Measurements from ENCODE around the gene CHST12. TPM values are rescaled to one million over a fixed set of nuclear protein-coding genes. Genes with fewer than 3 reads are reported as not detected.
"Not testable (repeated sequence)": the region's sequence is repeated elsewhere in the genome, so short reads cannot be mapped to it uniquely, and the experiment has no call there.

Gene CHST12
- 6.8 and 21.5 TPM in 2 replicates for total RNA-seq

DNA sequence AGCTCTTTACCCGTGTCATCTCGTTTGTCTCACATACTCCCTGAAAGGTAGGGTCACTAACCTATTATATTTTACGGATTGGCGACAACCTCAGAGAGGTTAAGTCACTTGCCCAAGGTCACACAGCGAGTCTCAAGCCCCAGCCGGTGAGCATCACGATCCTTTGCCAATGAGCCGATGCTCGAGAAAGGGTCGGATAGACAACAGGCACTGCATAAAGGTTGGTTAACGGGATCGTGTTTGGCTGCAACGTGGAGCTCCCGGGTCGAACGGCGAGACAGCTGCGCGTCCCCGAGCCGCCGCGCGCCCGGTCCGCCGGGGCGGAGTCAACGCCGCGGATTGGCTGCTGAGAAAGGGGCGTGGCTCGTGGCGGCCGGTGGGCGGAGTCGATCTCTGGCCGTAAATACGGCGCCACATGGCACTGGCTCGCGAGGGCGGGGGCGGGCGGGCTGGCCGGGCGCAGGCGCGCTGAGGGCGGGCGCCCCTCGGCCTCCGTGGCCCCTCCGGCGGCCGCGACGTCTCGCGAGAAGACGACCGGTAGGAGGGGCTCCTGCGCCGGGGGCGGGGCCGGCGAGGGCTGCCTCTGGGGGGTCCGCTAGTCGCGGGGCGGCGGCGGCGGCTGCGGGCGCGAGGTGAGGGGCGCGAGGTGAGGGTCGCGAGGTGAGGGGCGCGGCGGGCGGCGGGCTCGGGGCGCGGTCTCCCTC is at the start of gene CHST12:
Gene CHST12, plus strand, starts transcription at position 598 of the 704 bp plus-strand sequence. CDS start 29,029 bp downstream, outside the sequence.
- DNase-seq, result peak; percentile 96

DNA sequence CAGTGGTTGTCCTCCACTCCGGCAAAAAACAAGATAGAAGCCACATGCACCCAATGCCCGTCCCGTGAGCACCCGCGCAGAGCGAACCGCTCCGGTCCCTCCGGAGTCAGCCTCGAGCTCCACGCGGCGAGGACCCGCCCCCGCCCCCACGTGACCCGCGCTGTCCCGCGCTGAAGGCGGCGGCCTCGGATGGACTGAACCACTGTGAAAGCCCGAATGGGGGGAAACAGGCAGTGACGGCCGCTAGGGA is 49.5 kb upstream of the CHST12 start:
- peak; percentile 93 for DNase-seq

DNA sequence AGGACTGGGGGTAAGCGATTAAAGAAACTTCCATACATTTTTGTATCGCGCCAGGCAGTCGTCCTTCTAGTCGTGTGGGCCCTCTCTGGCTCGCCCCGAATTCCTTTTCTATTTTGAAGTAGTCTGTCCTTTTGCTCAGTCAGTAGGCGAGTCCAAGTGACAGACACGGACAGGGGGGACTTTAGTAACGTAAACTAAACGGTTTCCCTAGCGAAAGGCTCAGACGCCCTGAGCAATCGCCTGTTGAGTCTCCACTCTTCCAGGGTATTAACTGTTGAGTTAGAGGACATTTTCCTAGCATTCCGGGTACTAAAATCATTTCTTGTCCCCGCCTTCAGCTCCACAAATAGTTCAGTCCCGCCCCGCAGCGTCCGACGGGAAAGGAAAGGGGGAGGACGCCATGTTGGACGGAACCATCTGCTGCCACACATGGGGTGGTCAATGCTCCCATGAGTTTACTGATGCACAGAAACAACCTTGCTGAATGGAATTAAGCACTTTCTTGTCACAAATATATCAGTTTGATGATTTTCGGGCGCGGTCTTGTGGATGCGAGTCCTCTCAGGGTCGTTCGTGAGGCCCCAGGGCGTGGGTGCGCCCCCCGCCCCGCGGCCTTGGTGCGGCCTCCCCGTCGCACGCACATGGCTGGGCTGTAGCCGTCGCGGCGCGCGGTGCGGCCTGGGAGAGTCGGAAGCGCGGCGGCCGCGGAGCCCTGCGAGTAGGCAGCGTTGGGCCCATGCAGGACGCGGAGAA is 49.0 kb upstream of the CHST12 start, which contains the start of gene EIF3B:
Gene EIF3B, plus strand, starts transcription at position 642 of the 753 bp plus-strand sequence. Its CDS starts 95 bp downstream, at position 737.
- peak; percentile 95 for DNase-seq

DNA sequence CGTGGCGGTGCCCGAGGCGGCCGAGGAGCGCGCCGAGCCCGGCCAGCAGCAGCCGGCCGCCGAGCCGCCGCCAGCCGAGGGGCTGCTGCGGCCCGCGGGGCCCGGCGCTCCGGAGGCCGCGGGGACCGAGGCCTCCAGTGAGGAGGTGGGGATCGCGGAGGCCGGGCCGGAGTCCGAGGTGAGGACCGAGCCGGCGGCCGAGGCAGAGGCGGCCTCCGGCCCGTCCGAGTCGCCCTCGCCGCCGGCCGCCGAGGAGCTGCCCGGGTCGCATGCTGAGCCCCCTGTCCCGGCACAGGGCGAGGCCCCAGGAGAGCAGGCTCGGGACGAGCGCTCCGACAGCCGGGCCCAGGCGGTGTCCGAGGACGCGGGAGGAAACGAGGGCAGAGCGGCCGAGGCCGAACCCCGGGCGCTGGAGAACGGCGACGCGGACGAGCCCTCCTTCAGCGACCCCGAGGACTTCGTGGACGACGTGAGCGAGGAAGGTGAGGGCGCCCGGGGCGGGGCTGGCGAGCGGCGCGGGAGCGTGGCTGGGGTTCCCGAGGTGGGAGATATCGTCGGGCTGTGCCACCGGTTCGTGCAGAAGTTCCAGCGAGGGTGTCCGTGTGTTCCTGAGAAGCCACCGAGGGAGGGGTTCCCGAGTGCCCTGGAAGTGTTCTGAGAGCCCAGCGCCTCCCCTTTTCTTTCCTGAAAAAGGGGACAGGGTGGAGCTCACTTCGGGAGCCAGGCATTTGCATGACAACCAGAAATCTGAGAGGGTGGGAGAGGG is 48.3 kb upstream of the CHST12 start:
- peak; percentile 42 for DNase-seq

DNA sequence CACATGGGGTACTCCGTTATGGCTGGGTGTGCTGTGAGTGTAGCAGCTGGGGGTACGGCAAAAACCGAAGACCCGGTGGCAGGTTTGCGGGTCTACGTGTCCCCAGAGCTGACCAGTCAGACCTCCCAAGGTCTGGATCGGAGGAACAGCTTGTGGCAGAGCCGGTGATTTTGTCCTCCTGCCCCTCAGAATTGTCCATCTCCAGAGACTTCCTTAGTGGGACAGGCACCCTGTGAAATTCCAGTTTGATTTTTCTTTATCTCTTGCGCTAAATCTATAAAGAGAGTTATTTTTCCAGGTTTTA is 47.8 kb upstream of the CHST12 start:
- no peak for DNase-seq

DNA sequence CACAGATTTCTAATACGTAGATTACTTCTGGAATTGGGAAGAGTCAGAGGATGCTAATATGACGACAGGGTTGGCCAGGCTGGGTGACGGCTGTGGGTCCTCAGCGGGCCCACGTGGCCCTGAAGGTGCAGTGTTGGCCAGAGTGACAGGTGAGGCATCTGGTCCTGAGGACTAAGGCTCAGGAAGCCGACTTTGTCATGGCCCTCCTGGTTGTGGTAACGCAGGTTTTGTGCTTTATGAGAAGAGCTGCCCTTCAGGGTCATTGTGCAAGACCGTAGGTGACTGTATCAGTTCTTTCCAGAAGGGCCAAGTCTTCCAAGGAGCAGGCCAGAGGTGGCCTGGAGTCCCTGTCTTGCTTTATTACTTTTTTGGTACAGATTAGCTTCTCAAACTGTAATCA is 46.2 kb upstream of the CHST12 start:
- no peak for DNase-seq

DNA sequence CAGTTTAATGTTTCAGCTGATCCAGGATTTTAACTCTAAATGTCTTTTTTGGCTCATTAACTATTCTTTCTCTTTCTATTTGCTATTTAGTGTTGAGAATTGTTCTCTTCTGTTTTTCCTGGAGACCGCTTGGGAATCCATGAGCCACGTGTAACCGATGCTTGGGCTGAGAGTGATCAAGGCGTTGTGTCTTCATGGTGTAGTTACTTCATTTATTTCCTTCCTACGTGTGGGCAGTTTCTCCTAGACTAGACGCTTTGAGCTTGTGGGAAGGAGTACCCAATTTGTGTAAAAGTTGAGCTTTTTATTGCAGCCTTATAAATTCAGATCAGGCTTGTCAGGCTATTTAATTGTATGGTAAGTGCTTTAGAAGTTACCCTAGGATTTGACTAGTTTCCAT is 45.8 kb upstream of the CHST12 start:
- no peak for DNase-seq

DNA sequence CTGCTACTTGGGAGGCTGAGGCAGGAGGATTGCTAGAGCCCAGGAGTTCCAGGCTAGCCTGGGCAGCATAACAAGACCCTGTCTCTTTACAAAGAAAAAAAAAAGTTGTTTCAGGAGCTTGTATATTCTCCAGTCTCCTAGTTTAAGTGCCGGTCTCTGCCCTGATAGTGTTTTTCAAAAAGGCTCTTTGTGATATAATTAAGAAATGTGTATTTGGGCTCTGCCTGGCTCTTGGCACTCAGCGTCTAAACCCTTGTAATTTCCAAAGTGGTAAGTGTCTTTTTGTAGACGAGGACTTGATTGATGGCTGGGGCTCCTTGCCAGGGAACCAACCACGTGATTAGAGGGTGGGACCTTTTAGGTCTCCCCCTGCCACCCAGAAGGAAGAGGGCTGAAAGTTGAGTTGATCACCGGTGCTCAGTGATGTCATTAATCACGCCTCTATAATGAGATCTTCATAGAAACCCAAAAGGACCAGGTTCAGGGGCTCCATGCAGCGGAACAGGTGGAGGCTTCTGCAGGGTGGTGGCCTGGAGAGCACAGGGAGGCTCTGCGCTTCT is 44.4 kb upstream of the CHST12 start:
- no peak for DNase-seq

DNA sequence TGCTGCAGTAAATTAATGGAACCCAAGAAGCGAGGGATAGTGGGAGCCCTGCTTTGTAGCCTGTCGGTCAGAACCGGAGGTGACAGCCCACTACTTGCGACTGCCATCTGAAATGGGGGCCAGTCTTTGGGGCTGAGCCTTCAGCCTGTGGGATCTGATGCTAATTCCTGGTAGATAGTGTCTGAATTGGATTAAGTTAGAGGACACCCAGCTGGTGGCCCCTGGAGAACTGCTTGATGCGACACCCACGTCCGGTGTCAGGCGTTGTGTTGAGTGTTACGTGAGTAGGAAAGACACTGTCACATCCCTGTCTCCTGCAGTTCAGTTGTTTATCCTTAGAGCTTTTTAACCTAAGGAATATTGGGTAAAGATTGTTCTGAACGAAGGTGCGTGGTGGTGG is 43.8 kb upstream of the CHST12 start:
- no peak for DNase-seq

DNA sequence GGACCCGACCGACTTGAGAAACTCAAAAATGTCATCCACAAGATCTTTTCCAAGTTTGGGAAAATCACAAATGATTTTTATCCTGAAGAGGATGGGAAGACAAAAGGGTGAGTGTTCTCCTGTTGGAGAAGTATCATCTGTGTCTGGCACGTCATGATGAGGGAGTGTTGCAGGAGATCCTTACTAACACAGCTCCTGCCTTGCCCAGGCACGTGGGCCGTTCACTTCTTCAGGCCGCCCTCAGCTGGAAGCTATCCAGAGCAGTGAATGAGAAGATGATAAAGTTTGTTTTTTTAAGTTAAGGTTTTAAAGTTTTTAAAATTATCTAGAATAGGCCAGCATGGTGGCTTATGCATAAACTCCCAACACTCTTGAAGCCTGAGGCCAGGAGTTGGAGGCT is 42.6 kb upstream of the CHST12 start:
- no peak for DNase-seq

DNA sequence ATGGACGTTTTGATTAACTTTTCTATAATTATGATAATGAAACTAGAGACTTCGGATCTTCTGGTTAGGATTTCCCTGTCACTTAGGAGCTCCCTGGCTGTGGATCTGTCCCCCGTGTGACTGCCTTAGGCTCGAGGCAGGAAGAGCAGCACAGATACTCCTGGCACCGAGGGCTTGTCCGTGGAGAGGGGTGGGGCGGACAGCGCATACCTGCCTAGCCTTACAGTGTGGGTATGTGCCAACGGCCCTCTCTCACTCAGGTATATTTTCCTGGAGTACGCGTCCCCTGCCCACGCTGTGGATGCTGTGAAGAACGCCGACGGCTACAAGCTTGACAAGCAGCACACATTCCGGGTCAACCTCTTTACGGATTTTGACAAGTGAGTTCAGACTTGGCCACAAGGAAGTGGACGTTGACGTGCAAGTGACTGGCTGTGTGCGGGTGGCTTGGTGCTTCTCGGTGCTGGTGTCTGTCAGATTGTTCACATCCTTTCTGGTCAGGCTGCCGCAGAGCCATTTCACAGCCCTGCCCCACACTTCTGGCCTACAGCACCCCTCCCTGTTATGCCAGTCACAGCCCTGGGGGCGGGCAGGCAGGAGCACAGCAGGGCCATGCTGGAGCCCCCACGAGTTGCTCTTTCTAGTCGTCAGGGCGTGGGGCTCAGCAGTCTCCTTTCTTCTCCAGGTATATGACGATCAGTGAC is 40.9 kb upstream of the CHST12 start:
- DNase-seq, result no peak

DNA sequence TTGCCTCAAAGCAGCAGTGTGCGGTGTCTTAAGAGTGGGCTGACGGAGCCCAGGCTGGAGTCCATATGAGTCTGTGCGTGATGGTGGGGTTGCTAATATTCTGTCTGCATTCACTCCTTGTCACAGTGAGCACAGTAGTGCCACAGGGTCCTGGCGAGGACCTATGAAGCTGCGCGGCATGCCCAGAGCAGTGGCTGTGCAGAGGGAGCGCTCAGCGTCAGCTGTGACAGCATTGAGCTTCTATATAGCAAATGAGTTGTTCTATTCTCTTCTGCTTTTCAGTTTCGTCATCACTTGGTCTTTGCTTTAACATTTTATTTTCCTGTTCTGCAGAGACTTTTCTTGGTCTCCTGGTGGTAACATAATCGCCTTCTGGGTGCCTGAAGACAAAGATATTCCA is 34.3 kb upstream of the CHST12 start:
- no peak for DNase-seq

DNA sequence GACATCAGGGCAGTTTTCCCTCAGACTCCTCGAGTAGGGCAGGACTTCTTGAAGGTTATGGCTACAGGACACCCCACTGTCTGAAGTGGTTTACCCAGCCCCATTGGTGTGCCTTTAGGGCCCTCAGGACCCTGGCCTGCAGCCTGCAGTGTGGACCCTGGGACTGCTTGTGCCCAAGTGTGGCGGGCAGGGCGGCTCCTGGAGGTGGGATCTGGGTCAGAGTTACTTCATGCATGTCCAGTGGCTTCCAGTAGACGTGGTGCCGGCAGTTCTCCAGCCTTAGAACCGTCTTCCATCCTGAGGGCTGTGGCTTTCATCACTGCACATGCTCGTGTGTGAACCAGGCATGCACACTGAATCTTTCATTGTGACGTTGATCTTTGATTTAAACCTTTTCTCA is 32.1 kb upstream of the CHST12 start:
- DNase-seq, result no peak

DNA sequence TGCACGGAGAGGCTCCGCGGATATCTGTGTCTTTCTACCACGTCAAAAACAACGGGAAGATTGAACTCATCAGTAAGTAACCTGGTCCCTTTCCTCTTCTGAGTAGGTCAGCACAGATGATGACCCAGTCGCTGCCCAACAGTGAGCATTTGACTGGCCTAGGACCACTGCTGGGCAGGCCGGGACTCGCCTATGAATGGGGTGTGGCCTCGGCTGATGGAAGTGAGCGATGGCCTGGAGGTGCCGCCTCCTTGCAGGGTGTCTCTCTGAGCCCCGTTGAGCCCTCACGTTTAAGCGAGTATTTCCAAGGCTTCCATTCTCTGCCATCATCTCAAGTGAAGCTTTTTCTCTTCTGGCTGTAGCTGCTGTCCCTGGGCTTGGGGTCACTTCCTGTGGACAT is 30.7 kb upstream of the CHST12 start:
- DNase-seq, result no peak

DNA sequence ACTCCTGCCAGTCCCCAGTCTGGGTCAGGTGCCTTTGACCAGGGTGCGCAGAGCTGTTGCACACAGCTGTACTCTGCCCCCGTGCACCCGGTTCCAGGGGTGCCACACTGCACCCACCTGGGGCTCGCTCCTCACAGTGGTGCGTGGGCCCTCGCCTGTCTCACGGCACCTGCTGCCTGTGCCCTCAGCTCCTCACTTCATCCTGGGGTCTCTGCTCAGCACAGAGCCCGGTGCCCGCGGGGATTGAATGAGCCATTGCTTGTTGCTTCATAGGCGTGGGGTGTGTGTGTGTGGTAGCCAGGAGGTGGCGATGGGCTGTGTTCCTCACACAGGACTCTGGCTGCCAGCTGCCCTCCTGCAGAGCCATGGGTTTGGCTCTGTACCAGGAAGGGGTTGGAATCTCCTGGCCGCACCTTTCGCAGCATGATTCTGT is 30.3 kb upstream of the CHST12 start:
- DNase-seq, result no peak

DNA sequence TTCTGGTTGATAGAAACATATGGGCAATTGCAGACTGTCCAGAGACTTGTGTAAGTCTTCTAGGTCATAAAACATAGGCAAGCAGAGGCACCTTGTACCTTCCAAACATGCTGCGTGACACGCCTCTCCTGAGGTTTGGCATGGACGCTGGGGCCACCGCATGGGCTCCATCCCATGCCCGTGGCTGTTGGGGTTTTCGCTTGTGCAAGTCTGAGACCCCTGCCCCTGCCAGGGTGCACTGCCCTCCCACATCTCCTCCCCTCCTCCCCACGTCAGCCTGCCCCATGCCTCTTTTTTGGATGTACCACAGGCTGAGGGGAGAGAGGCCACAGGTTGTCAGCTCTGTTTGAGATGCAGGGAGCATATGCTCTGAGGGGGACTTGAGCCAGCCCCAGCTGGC is 29.8 kb upstream of the CHST12 start:
- DNase-seq, result no peak

DNA sequence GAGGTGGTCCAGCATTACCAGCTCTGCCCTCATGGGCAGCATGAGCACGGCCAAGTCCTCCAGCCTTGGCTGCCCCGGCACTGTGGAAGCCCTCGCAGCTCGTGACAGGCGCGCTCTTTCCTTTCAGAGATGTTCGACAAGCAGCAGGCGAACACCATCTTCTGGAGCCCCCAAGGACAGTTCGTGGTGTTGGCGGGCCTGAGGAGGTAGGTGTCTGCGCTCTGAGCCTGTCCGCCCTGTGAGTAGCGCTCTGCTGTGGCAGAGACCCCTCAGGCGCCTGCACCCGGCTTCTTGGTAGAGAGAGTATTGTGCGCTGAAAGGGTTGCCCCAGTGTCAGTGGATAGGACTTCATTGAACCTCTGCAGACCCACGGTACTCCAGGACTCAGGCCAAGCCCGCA is 29.0 kb upstream of the CHST12 start:
- no peak for DNase-seq

DNA sequence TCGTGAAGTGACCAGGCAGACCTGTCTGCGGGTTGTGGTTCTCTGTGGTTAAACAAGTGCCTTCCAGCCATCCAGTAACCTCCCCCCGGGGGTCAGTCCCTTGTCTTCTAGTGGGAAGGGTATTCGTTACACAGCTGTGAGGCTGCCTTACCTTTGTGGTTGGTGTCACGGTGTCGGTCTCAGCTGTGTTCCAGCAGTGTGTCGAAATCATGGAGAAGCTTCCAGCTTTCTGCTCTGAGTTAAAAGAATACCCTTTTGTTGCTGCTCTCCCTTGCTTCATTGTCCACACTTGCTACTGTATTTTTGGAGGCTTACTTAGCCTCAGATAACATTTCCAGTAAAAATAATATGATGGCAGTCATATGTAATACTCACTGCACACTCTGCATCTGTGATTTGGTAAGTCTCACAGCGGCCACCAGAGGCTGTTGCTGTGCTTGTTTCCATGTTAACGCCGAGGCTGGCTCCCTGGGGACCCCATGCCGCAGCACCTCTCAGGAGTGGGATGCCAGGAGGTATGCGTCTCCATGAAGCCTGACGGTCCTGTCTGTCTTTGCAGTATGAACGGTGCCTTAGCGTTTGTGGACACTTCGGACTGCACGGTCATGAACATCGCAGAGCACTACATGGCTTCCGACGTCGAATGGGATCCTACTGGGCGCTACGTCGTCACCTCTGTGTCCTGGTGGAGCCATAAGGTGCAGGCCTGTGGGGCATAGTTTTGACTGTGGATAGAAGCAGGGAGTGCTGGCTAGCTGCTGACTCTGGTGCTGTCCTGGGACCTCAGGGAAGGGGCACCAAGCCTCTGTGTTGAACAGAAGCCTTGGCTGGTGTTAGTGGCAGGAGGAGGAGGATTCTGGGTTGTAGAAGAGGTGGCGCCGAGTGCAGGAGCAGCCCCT is 28.3 kb upstream of the CHST12 start:
- DNase-seq, result no peak

DNA sequence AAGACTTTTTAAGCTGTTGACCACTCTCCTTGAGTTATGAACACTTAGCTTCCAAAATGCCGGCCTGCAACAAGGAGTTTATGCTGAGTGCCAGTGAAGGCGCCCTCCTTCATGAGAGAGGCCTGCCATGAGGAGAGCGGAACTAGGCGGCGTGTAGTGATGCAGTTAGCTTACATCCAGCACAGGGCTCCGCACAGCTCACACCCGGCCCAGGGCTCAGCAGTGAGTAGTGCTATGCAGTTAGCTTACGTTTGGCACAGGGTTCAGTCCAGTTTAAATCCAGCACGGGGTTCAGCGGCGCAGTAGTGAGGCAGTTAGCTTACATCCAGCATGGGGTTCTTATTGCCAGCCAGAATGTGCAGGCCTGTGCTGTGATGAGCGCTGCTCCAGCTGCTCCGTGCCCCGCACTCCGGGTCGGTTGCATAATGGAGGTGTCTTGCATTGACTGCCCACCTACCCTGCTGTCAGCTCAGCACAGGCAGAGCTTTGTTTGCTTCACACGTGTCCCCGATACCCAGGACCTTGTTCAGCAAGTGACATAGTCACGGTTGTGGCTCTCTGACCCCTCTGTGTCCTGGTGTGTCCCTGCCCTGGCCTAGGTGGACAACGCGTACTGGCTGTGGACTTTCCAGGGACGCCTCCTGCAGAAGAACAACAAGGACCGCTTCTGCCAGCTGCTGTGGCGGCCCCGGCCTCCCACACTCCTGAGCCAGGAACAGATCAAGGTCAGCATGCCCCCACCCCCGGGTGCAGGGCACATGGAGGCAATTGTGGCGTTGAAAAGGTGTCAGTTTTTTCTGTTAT is 26.9 kb upstream of the CHST12 start:
- no peak for DNase-seq

DNA sequence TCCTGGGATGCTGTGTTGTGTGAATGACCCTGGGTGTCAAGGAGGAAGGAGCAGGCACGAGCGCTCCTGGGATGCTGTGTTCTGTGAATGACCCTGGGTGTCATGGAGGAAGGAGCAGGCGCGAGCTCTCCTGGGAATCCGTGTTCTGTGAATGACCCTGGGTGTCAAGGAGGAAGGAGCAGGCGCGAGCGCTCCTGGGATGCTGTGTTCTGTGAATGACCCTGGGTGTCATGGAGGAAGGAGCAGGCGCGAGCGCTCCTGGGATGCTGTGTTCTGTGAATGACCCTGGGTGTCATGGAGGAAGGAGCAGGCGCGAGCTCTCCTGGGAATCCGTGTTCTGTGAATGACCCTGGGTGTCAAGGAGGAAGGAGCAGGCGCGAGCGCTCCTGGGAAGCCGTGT is 25.9 kb upstream of the CHST12 start:
- not testable (repeated sequence) for DNase-seq

DNA sequence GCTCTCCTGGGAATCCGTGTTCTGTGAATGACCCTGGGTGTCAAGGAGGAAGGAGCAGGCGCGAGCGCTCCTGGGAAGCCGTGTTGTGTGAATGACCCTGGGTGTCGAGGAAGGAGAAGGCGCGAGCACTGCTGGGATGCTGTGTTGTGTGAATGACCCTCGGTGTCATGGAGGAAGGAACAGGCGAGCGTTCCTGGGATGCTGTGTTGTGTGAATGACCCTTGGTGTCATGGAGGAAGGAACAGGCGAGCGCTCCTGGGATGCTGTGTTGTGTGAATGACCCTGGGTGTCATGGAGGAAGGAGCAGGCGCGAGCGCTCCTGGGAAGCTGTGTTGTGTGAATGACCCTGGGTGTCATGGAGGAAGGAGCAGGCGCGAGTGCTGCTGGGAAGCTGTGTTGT is 25.3 kb upstream of the CHST12 start:
- DNase-seq, result not testable (repeated sequence)

Data from dermis blood vessel endothelial cell (primary cell).